ENCODE data around the gene TSHZ2. TPM values are rescaled to one million over a fixed set of nuclear protein-coding genes. Genes with fewer than 3 reads are reported as not detected.
"Not testable (repeated sequence)": the region's sequence is repeated elsewhere in the genome, so short reads cannot be mapped to it uniquely, and the experiment has no call there.

Gene TSHZ2
- polyA plus RNA-seq, 10 donors: 7.9 to 20.4 (median 14.0) TPM

DNA sequence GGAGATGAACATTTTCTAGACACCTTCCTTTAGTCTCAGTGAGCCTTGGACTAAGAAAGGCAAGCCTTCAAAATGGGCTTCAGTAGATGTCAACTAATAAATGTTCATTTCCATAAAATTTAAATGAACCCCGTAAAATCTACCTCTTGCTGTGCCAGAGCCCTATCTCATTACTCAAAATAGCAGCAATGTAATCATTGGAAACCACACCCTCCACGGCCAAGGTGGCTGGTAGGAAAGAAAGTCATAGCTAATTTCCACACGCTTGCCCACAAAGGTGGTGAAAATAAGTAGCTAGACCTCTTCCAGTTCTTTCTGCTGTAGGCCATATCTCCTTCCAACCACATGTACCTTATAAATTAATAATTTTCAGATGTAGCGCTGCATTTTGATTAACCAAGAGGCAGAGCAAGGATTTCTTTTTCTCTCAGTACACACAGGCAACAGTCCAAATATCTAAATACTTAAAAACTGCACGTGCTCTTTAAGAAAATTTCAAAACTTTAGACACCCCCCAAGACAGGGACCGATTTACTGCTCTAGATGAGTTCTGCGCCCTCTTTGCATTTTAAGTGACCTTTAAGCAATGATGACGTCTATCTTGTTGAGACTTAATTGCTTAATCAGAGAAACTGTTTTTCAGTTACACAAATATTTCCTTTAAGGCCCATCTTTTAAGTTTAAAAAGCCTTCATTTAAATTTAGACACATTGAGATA lies 330.7 kb downstream of the TSHZ2 start:
- no peak for DNase-seq

DNA sequence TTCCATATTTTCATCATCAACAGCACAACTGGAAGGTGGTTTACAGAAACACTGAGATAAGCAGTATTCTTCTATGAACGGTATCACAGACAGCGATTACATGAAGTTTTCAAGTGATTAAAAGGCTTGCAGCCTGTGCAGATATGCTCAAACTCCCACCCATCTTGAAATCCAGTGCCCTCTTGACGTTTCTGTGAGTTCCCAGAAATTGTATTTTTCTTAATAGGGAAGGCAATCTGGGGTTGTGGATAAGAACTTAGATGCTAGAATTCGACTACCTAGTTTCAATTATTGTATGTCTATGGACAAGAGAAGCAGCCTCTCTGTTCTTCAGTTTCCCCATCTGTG lies 331.2 kb downstream of the TSHZ2 start:
- no peak for DNase-seq

DNA sequence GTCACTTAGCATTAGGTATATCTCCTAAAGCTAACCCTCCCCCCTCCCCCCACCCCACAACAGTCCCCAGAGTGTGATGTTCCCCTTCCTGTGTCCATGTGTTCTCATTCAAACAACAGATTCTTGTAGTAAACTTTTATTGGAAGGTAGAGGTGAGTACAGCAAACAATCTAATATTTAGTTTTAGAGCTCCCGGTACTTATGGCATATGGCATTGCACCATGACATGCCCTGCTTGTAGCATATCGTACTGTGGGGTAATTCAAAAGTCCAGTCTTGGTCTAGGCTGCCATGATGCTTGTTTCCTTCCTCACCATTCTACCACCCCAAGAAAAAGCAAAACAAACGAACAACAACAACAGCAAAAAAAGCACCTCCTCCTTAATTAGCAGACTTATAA lies 332.0 kb downstream of the TSHZ2 start:
- no peak for DNase-seq

DNA sequence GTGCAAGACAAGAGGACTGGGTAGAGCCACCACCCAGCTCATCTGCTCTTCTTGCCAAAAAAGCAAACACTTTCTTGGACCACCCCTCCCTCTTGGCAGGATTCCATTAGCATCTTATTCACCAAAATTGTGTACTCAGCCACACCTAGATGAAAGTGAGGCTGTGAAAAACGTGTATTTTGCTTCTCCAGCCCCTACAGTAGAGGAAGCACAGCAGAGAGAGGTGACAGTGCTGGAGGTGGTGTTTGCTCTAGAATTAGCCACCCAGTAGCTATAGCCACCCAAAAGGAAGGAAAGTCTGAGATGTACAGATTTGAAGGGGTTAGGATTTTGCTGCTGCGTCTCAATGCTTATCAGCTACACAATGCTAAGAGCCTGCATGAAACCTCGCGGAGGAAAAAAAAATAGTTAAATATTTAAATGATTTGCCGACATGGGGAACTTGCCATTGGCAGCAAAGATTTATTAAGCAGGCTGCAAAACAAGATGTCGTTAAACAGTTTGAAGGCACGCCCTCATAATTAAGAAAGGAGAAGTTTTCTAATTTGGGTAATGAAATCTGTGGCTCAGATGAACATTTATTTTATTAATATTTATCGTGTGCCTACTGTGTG lies 334.1 kb downstream of the TSHZ2 start:
- DNase-seq: no peak

DNA sequence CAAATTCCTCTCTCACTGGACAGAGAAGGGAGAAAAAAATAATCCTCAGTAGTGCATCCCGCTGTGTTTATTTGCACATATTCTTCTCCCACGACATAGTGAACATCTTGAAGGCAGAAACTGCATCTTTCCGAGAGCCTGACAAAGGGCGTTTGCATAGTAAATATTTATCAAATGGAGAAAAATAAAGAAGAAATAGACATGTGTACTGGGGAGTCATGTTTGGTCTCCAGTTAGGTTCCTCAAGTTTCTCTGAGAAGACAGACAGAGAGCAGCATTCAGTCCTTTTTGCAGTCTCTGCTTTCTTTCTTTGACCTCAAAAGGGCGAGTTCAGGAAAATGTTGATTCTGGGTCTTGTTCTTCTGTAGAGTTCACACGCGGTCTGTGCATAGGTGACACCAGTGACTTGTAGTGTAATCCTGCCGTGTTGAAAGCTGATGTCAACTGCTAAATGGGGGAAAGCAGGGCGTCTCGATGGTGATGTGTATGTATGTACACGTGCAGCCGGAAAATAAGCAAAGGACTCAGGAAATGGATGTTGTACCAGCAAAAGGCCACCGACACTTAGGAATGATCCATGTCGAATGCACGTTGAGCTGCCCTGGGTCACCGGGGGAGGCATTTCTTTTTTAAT lies 335.9 kb downstream of the TSHZ2 start:
- DNase-seq: no peak

DNA sequence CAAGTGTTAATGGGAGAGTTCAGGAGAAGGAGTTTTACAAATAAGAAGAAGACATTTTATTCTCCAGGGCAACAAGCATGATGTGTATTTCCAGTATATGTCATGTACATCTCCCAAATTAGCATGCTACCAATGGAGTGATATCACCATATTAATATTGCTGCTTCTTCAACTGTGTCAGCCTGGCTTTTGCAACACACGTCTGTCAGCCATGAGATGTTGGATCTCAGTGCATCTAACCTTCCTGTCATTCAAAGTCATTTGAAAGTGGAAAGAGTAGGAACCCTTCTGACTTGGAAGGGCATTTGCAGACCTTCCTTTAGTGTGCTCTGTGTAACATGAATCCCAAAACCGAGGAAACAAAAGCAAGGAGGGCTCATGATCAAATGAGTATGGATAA lies 337.4 kb downstream of the TSHZ2 start:
- DNase-seq: no peak

DNA sequence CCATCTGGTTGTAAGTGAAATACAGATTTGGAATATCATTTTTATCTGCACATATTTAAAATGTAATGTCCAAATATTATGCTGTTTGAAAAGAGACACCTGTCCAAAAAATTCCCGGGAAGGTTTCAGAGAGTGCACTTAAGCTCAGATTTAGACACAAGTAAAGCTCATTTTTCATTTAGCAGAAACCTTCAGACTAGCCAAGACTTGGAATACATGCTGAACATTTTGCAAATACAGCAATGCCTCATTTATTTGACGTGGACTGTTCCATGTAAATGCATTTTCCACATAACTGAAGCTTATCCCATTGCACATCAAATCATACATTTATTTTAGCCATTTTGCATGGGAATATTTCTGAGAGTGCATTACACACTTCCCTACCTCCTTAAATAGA lies 340.8 kb downstream of the TSHZ2 start:
- peak in 1 of 3 donors; percentile 58 for DNase-seq

DNA sequence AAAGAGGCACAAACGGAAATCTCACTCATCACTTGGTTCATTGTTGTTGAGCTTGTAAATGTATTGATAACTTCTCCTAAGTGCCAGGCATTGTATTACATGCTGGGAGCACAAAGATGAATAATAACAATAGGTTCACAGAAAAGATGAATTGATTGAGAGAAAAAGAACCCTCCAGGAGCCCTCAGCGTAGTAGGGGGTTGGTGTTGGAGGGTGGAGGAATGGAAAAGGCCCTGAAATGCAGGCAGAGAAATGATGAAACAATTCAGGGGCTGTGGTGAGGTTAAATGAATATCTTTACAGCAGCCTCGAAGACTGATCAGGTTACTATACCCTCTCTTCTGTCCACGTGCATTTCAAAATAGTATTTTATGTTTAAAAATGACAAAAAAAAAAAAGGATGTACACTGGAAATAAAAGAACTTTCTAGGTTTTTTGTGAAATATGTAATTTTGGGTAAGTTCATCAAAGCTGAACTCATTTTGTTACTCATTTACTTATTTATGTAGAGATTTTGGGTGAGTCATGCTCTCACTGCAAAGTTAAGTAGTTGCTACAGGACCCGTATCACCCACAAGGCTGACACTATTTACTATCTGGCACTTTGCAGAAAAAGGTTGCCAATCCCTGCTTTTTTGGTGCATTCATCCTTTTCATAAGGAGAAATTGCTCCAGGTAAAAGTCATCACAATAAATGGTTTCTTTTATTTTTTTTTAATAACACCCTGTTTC lies 344.2 kb downstream of the TSHZ2 start:
- DNase-seq: no peak

DNA sequence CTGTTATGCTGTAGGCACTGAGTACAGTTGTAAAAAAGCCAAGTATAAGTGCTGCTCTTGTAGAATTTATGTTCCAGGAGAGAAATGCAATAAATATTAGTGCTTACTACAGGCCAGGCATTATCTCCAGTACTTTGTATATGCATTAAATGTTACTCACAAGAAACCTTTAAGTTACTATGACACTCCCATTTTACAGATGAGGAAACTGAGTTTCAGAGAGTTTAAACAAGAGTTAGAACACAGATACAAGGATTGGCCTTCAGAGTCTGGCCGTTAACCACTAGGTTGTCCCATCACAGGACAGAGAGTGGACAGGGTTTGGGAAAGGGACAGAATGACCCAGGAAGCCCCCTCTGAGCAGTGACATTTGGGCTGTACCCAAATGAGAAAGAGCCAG lies 347.0 kb downstream of the TSHZ2 start:
- DNase-seq: no peak

DNA sequence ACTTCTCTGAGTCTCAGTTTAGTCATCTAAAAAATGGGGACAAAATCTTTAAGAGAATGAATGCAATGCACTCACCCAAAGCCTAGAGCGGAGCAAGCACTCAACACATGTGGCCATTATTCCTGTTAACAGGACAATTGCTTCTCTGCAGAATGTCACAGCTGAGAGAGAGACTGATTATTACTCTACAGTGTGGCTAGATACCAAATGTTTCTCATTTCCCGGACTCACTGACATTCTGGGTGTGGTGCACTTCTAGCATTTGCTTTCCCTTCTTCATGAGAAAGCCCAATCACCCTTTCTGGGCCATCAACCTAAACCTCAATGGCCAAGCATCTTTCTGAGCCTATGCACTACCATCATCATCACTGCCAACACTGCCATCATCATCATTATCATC lies 347.6 kb downstream of the TSHZ2 start:
- DNase-seq: no peak

DNA sequence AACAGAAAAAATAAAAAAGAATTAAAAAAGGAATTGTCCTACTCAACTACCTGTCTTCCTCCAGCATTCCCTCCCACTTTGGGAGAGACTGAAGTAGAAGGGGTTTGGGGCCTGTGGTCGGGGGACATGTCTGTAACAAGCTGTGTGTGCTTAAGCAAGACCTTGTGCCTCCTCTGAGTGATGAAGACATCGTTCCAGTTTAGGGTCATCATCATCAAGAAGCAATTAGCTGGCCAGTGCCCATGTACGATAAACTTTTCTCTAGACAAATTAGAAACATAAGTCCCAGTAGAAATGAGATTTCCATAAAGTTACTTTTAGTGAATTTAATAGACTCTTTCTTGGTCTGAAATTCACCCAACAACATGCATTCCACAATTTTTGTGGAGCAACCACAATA lies 348.5 kb downstream of the TSHZ2 start:
- DNase-seq: no peak

DNA sequence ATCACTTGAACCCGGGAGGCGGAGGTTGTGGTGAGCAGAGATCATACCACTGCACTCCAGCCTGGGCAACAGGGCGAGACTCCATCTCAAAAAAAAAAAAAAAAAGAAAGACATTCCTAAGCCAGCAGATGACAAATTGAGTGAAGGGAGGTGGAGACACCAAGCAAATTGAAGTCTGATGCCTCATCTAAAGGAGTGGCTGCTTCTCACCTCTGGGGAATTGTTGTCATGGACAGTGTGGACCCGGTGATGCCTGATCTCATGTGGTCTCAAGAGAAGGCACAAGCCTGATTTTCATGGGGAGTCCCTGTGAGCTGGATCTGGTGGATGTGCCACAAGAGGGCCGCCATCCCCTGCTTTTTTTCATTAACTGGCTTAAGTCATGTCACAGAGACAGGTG lies 349.4 kb downstream of the TSHZ2 start:
- no peak for DNase-seq

DNA sequence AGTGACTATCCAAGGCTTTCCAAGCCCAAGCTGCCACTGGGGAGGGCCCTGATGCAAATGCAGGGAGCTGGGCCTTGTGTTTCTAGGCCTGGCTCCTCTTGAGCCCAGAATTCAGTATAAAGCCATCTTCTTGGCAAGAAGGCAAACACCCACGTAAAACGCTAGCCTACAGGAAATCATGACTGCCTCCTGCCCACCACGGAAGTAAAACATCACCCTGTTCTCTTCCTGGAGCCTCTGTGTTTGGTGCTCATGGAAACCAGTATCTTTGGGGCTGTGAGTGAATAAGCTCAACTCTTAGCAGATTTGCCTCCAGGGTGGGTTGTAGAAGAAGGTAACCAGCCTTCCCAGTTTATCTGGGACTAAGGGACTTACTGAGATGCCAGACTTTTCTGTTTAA lies 350.5 kb downstream of the TSHZ2 start:
- no peak for DNase-seq

DNA sequence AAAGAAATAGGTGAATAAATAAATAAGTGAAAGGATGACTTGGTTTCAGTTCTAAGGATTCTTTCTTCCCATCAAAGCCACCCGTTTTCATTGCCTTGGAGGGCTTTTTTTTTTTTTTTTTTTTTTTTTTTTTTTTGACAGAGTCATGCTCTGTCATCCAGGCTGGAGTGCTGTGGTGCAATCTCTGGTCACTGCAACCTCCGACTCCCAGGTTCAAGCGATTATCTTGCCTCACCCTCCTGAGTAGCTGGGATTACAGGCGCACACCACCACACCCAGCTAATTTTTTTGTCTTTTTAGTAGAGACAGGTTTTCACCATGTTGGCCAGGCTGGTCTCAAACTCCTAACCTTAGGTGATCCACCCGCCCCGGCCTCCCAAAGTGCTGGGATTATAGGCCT lies 351.3 kb downstream of the TSHZ2 start:
- not testable (repeated sequence) for DNase-seq

DNA sequence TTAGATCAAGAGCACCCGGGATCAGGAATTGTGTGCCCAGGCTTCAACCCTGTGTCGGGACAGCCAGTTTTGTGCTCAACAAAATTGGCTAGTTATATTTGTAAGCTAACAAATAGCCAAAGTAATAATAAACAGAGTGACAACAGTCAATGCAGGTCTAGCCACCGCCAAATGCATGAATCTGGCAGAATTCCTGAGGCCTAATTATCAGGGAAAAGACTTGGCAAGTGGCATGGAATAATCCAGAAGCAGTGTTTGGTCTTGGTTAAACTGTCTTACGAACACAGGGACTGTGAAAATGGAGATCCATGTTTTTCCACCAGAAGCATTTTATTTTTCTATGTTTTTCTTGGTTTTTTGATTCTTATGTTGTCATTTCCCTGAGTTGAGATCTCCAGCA lies 352.7 kb downstream of the TSHZ2 start:
- no peak for DNase-seq

DNA sequence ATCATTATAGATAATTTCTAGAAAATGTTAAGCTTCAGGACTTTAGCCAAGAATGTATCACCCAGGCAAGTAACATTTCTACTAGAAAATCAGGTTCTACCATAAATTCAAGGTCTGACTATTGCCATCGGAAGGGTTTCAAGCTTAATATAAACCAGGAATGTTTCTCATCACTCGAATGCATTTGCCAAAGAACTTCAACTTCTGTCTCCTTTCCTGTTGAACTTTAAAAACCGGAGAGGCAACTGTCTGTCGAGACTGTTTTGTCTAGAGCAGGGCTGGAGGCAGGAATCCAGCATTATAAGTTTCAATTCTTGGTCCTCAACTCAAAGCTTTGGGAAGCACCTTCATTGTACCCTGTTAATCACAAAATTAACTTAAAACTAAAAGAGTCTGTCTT lies 356.8 kb downstream of the TSHZ2 start:
- peak in 2 of 3 donors; percentile 32 to 56 for DNase-seq

DNA sequence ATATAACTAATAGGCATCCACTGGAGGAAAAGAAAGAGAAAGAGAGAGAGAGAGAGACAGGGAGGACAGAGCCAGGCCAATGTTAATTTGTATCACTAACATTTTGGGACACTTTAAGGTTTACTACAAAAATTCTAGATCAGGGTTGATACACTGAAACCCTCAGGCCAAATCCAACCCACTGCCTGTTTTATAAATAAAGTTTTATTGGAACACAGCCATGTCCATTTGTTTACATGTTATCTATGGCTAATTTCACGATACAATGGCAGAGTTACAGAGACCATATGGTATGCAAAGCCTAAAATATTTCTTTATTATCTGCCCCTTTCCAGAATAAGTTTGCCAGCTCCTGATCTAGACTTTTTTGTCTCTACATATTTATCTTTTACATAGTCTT lies 357.6 kb downstream of the TSHZ2 start:
- DNase-seq: no peak

DNA sequence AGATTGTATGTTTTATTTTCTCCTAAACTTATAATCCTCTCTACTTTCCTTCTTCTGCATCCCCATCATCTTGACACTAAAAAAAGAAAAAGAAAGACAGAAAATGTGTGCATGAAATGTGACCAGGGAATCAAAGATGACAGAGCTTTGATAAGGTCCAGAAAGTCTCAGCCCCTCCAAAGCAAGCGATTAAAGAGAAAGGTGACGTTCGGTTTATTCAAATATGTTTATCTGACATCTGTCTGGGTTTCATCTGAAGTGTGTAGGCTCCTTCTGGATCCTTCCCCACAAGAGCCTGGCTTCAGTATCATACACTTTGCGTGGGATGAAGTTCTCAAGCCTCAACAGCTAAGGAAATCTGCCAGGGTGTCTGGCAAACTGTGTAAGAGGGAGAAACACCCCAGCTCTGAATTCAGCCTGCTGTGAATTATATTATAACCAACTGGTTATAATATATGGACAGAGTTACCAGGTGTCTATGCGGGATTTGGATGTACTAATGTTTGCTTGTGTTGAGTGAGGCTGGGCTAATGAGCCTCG lies 358.5 kb downstream of the TSHZ2 start:
- DNase-seq: peak in 2 of 3 donors; percentile 43 to 61

DNA sequence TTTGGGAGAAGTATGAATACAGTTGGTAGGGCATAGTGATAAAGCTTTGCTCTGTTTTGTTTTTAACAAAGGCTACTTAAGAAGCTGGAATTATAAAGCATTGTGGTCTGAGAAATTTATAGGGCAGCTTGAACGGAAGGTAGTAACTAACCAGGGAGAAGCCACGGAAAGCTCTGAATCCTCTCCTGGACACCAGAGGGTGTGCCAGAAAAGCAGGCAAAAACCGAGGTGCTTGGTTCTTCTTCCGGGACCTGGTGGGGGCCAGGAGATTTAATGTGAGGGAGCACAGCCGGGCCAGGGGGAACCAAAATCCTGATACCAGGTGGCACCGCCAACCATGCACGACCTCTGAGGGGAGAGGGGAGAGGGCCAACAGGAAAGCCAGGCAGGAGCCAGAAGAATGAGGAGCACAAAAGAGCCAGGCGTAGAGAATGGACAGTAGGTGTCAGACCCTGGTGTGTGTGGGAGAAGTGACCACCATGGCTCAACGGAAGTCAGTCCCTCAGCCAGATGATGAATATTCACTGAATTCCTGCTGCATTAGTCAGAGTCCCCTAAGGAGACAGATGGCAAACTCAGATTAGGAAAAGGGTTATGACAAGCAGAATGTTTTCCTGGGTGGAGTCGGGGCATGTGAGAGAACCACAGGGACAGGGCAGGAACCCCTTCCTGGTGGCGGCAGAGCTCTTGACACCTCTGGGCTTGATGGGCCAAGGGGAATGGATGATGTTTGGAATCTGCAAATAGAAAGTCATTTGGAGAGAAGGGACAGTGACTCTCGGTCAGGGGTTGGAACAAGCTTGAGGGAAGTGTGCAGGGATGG lies 359.2 kb downstream of the TSHZ2 start:
- DNase-seq: peak; percentile 62 to 83 (median 62)

DNA sequence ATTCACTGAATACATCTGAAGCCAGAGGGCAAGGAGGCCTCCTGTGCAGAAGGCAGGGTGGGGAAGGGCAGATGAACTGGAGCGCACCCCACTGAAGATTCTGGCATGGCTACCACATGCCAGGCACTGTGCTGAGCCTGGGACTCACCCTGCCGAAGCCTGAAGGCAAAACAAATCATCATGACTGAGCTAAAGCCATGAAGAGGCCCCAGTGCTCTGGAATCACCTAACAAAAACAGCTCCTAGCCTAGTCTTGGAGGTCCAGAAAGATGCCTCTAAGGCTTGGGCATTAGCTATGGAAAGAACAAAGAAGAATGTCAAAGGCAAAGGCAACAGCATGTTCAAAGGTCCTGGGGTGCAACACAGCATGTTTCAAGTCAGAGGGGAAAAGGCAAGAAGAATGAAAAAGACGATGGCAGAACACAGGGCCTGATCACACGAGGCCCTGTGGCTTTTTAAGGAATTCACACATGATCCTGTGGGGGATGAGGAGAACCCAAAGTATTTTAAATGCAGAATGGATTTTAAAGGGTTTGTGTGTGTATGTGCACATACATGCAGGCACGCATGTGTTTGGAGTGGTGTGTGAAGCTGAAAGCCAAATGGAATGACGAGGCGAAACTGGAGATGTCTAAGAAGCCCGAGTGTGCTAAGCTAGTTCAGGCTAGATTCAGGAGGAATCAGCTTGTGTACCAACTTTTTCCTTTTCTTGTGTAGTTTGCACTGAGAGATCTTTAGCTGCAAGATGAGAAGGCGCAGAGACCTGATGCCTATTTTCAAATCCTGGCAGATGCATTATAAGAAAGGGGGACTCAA lies 360.1 kb downstream of the TSHZ2 start:
- DNase-seq: peak in 1 of 3 donors; percentile 52

DNA sequence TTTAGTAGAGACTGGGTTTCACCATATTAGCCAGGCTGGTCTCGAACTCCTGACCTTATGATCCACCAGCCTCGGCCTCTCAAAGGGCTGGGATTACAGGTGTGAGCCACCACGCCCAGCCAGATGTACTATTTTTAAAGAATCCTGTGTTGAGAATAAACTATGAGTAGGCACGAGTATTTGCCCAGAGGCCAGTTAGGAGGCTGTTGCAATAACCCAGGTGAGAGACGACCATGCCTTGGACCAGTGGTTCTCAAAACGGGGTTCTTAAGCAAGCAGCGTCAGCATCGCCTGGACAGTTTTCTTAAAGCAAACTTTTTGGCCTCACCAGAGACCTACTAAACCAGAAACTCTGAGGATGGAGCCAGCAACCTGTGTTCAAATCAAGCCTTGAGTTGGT lies 362.7 kb downstream of the TSHZ2 start:
- DNase-seq: no peak

Measured in muscle of back (tissue), 11 donors.